ENCODE results near the gene PRR5. TPM values are rescaled to one million over a fixed set of nuclear protein-coding genes. Genes with fewer than 3 reads are reported as not detected.

PRR5 gene
- polyA plus RNA-seq, 1 of the 3 experiments (the other 2 are of a cell fraction) = 1.3 TPM

DNA sequence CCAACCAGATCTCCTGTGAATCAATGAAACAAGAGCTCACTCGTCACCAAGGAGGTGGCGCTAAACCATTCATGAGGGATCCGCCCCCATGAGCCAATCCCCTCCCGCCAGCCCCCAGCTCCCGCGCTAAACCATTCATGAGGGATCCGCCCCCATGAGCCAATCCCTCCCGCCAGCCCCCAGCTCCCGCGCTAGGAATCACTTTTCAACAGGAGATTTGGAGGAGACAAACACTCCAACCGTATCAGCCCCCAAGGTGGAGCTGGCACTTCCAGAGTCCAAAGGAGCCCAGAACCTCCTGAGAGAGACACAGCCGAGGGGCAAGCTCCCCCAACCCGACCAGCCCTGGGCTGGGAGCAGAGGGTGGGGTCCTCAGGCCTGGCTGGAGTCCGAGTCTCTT is 40.9 kb upstream of the PRR5 start:
- no peak overlapping the region for H3K4me3 ChIP-seq (ENCODE audit: low read depth in 2 of 2, low read length in 1 of 2)
- H3K9ac ChIP-seq = no peak overlapping the region
- no peaks in the 10 kb centered on the region for H3K36me3 ChIP-seq (replicated peaks in 1 of 2; ENCODE audit: control insufficient read depth in 1 of 2, insufficient read depth in 2 of 2, low read length in 1 of 2)
- no peak overlapping the region for H3K4me2 ChIP-seq
- 85% methylated on average over 10 of the region's 14 CpGs for WGBS (ENCODE audit: low lambda C conversion rate)
- H2AFZ ChIP-seq (ENCODE audit: low read depth) = no peak overlapping the region
- H3K9me2 ChIP-seq = no peaks in the 10 kb centered on the region
- peaks cover 0 to 21% of the 10 kb centered on the region in 2 experiments; a peak in 1 of 4 replicates for H3K4me1 ChIP-seq (ENCODE audit: control insufficient read depth in 1 of 2, insufficient read depth in 2 of 2, low read depth in 1 of 2, low read length in 1 of 2)
- no peaks in the 10 kb centered on the region for H4K20me1 ChIP-seq (ENCODE audit: insufficient read depth)
- POLR2A ChIA-PET = no interaction called here
- TF ChIP-seq FOSL2 (IDR thresholded peaks at IDR 0.05; ENCODE audit: borderline replicate concordance, low read depth) (no peak), SIN3A (IDR thresholded peaks at IDR 0.05; ENCODE audit: borderline replicate concordance, low read depth, low read length) (no peak), RXRA (IDR thresholded peaks at IDR 0.05; ENCODE audit: borderline replicate concordance, low read depth) (no peak), SMC3 (IDR thresholded peaks at IDR 0.05; ENCODE audit: low read depth, low read length) (no peak), GATA2 (CRISPR knock-in tag; IDR thresholded peaks at IDR 0.05) (no peak), RCOR1 (IDR thresholded peaks at IDR 0.05; ENCODE audit: low read length) (no peak), NRF1 (IDR thresholded peaks at IDR 0.05; ENCODE audit: low read depth, low read length) (no peak), TAF1 (IDR thresholded peaks at IDR 0.05; ENCODE audit: borderline replicate concordance, low read depth, low read length) (no peak), FOXJ3 (CRISPR knock-in tag; IDR thresholded peaks at IDR 0.05) (no peak), EZH2phosphoT487 (IDR thresholded peaks at IDR 0.05; ENCODE audit: borderline replicate concordance, low read depth) (no peak), RAD21 (IDR thresholded peaks at IDR 0.05; ENCODE audit: low read length) (no peak), ELF1 (IDR thresholded peaks at IDR 0.05) (no peak), MEF2A (IDR thresholded peaks at IDR 0.05; ENCODE audit: borderline replicate concordance, low read depth) (no peak), POLR2AphosphoS5 (IDR thresholded peaks at IDR 0.05; ENCODE audit: low read depth, low read length) (no peak)
- TF ChIP-seq, protein P1, sequence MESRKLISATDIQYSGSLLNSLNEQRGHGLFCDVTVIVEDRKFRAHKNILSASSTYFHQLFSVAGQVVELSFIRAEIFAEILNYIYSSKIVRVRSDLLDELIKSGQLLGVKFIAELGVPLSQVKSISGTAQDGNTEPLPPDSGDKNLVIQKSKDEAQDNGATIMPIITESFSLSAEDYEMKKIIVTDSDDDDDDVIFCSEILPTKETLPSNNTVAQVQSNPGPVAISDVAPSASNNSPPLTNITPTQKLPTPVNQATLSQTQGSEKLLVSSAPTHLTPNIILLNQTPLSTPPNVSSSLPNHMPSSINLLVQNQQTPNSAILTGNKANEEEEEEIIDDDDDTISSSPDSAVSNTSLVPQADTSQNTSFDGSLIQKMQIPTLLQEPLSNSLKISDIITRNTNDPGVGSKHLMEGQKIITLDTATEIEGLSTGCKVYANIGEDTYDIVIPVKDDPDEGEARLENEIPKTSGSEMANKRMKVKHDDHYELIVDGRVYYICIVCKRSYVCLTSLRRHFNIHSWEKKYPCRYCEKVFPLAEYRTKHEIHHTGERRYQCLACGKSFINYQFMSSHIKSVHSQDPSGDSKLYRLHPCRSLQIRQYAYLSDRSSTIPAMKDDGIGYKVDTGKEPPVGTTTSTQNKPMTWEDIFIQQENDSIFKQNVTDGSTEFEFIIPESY (IDR thresholded peaks at IDR 0.05; ENCODE audit: borderline replicate concordance, low read depth) = no peak
- TF ChIP-seq, protein P2, sequence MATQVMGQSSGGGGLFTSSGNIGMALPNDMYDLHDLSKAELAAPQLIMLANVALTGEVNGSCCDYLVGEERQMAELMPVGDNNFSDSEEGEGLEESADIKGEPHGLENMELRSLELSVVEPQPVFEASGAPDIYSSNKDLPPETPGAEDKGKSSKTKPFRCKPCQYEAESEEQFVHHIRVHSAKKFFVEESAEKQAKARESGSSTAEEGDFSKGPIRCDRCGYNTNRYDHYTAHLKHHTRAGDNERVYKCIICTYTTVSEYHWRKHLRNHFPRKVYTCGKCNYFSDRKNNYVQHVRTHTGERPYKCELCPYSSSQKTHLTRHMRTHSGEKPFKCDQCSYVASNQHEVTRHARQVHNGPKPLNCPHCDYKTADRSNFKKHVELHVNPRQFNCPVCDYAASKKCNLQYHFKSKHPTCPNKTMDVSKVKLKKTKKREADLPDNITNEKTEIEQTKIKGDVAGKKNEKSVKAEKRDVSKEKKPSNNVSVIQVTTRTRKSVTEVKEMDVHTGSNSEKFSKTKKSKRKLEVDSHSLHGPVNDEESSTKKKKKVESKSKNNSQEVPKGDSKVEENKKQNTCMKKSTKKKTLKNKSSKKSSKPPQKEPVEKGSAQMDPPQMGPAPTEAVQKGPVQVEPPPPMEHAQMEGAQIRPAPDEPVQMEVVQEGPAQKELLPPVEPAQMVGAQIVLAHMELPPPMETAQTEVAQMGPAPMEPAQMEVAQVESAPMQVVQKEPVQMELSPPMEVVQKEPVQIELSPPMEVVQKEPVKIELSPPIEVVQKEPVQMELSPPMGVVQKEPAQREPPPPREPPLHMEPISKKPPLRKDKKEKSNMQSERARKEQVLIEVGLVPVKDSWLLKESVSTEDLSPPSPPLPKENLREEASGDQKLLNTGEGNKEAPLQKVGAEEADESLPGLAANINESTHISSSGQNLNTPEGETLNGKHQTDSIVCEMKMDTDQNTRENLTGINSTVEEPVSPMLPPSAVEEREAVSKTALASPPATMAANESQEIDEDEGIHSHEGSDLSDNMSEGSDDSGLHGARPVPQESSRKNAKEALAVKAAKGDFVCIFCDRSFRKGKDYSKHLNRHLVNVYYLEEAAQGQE (IDR thresholded peaks at IDR 0.05; ENCODE audit: low read depth, low read length) = no peak
- TF ChIP-seq, protein P3, sequence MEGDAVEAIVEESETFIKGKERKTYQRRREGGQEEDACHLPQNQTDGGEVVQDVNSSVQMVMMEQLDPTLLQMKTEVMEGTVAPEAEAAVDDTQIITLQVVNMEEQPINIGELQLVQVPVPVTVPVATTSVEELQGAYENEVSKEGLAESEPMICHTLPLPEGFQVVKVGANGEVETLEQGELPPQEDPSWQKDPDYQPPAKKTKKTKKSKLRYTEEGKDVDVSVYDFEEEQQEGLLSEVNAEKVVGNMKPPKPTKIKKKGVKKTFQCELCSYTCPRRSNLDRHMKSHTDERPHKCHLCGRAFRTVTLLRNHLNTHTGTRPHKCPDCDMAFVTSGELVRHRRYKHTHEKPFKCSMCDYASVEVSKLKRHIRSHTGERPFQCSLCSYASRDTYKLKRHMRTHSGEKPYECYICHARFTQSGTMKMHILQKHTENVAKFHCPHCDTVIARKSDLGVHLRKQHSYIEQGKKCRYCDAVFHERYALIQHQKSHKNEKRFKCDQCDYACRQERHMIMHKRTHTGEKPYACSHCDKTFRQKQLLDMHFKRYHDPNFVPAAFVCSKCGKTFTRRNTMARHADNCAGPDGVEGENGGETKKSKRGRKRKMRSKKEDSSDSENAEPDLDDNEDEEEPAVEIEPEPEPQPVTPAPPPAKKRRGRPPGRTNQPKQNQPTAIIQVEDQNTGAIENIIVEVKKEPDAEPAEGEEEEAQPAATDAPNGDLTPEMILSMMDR (IDR thresholded peaks at IDR 0.05) = no peak
- TF ChIP-seq, protein P4, sequence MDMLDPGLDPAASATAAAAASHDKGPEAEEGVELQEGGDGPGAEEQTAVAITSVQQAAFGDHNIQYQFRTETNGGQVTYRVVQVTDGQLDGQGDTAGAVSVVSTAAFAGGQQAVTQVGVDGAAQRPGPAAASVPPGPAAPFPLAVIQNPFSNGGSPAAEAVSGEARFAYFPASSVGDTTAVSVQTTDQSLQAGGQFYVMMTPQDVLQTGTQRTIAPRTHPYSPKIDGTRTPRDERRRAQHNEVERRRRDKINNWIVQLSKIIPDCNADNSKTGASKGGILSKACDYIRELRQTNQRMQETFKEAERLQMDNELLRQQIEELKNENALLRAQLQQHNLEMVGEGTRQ (IDR thresholded peaks at IDR 0.05; ENCODE audit: borderline replicate concordance, low read depth, low read length) = no peak
- DNase-seq = peak; percentile 2
- H3F3A ChIP-seq (replicated peaks; ENCODE audit: insufficient read depth) = no peaks in the 10 kb centered on the region
- CTCF ChIA-PET = interaction anchor here (0.8 to 2.7 kb wide), 4 partner anchors 9 to 35 kb away, joined by 3 to 11 read pairs (median 4); no protein-coding TSS in a partner anchor
- H3K79me2 ChIP-seq (ENCODE audit: insufficient read depth) = no peaks in the 10 kb centered on the region
- no peaks in the 10 kb centered on the region for H3K9me3 ChIP-seq
- no peak overlapping the region for H3K27ac ChIP-seq (ENCODE audit: low read depth in 2 of 2, low read length in 1 of 2)
- H3K27me3 ChIP-seq (ENCODE audit: insufficient read depth) = no peaks in the 10 kb centered on the region; the same call in 1 of the 2 replicates
